ENCODE measurements around the gene CGB8. TPM values are rescaled to one million over a fixed set of nuclear protein-coding genes. Genes with fewer than 3 reads are reported as not detected.
"Not testable (repeated sequence)": the region's sequence is repeated elsewhere in the genome, so short reads cannot be mapped to it uniquely, and the experiment has no call there.

CGB8 gene
- total RNA-seq, 2 donors from 2014 or later: not detected

DNA sequence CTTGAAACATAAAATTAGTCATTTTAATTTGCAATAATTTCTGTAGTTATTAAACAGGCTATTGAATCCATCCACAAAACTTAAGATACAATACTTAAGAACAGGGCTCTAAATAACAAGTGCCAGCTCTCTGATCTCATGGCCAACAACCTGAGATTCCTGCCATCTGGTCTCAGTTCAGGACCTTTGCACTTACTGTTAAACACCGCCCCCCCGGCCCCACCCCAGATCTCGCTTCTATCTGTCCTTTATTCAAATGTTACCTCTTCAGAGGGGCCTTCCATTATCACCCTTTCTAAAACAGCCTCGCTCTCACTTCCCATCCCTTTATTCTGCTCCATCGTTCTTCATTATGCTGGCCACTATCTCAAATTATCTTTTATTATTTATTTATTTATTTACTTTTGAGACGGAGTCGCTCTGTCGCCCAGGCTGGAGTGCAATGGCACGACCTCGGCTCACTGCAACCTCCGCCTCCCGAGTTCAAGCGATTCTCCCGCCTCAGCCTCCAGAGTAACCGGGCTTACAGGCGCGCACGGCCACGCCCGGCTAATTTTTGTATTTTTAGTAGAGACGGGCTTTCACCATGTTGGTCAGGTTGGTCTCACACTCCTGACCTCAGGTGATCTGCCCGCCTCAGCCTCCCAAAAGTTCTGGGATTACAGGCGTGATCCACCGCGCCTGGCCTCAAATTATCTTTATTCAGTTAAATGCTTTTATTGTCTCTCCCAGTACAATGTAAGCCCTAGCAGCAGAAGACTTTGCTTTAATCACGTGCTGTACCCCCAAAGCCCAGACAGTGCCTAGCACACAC is 35.5 kb upstream of the CGB8 start:
- no peak overlapping the region for H3K4me3 ChIP-seq
- peaks cover 45% of the 10 kb centered on the region for H3K4me1 ChIP-seq
- H3K27ac ChIP-seq: peak overlapping the region; percentile 75 to 84 (median 82)
- 49 to 51% methylated on average over 26 of the region's 26 CpGs for WGBS, 2 donors
- DNase-seq: peak in 2 of 4 donors; percentile 35 to 57
- ATAC-seq: no peak
- H3K36me3 ChIP-seq (replicated peaks in 1 of 2; ENCODE audit: insufficient read depth in 1 of 2, low read depth in 2 of 2): peaks cover 0 to 3% of the 10 kb centered on the region in 2 donors
- H3K9me3 ChIP-seq: no peaks in the 10 kb centered on the region
- H3K27me3 ChIP-seq: no peaks in the 10 kb centered on the region
- intact Hi-C loops (cut with DNase I): no loop called here
- TF ChIP-seq CTCF (IDR thresholded peaks at IDR 0.05): no peak
- no peak for TF ChIP-seq POLR2A (IDR thresholded peaks at IDR 0.05)

DNA sequence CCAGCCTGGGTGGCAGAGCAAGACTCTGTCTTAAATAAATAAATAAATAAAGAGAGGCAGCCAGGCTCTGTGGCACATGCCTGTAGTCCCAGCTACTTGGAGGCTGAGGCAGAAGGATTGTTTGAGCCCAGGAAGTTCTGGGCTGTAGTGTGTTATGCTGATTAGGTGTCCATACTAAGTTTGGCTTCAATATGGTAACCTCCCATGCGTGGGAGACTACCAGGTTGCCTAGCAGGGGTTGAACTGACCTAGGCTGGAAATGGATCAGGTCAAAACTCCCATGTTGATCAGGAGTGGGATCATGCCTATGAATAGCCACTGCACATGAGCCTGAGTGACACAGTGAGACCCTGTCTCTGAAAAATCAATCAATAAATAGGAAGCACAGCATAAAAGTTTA is 32.4 kb upstream of the CGB8 start:
- intact Hi-C loops (cut with DNase I): no loop called here
- DNase-seq (no peak), ATAC-seq (no peak)
- H3K36me3 ChIP-seq (replicated peaks in 1 of 2; ENCODE audit: insufficient read depth in 1 of 2, low read depth in 2 of 2): no peaks in the 10 kb centered on the region
- peaks cover 14% of the 10 kb centered on the region for H3K4me1 ChIP-seq
- H3K27ac ChIP-seq: no peak overlapping the region
- no peak overlapping the region for H3K4me3 ChIP-seq
- TF ChIP-seq POLR2A (IDR thresholded peaks at IDR 0.05) (no peak), CTCF (IDR thresholded peaks at IDR 0.05) (no peak)
- no peaks in the 10 kb centered on the region for H3K27me3 ChIP-seq
- 75 to 90% methylated on average over 1 of the region's 1 CpG for WGBS, 2 donors
- H3K9me3 ChIP-seq: no peaks in the 10 kb centered on the region

GRCh38 chr19:49080392-49080791 is 31.5 kb upstream of the CGB8 start:
- H3K27me3 ChIP-seq: no peaks in the 10 kb centered on the region
- ATAC-seq (no peak), DNase-seq (no peak)
- H3K4me3 ChIP-seq: no peak overlapping the region
- H3K4me1 ChIP-seq: peaks cover 12% of the 10 kb centered on the region
- no peak for TF ChIP-seq CTCF (IDR thresholded peaks at IDR 0.05)
- TF ChIP-seq POLR2A (IDR thresholded peaks at IDR 0.05): no peak
- intact Hi-C loops (cut with DNase I): no loop called here
- 66 to 82% methylated on average over 4 of the region's 4 CpGs for WGBS, 2 donors
- no peaks in the 10 kb centered on the region for H3K36me3 ChIP-seq (replicated peaks in 1 of 2; ENCODE audit: insufficient read depth in 1 of 2, low read depth in 2 of 2)
- no peaks in the 10 kb centered on the region for H3K9me3 ChIP-seq
- H3K27ac ChIP-seq: no peak overlapping the region

GRCh38 chr19:49074869-49075268 is 26.0 kb upstream of the CGB8 start:
- 9 to 12% methylated on average over 8 to 9 of the region's 9 CpGs for WGBS, 2 donors

More at GRCh38 chr19:49074869-49075268, 26.0 kb upstream of the CGB8 start:
- DNase-seq: peak; percentile 81 to 91 (median 90)
- H3K27ac ChIP-seq; intact Hi-C loops (cut with DNase I); H3K9me3 ChIP-seq; H3K4me1 ChIP-seq; H3K4me3 ChIP-seq; H3K36me3 ChIP-seq (replicated peaks in 1 of 2; ENCODE audit: insufficient read depth in 1 of 2, low read depth in 2 of 2): not testable (repeated sequence)
- TF ChIP-seq CTCF (IDR thresholded peaks at IDR 0.05): peak; percentile 42 to 91 (median 82)
- peaks cover 0 to 30% of the 10 kb centered on the region in 2 donors for H3K27me3 ChIP-seq
- ATAC-seq: peak; percentile 67

Measured in body of pancreas (tissue), 4 donors.